Kidney (tissue), 14 donors: ENCODE results near the gene DPP6. TPM values are rescaled to one million over a fixed set of nuclear protein-coding genes. Genes with fewer than 3 reads are reported as not detected.

Experiments used
- DNase-seq, 5 donors: peaks; one replicate each; pipeline ENCODE4 v3.0.0-alpha.2; 2013 to 2020
- FAIRE-seq: peaks from 2 replicates; lab custom pipeline; 2012; peaks lifted over from hg19 to GRCh38; lab: Jason Lieb, UNC
- H3K27ac ChIP-seq, 2 donors: one replicate each; pipeline ENCODE4 v1.7.0; 2013; ENCODE audit warnings: low read depth in 2 of 2, low read length in 2 of 2, inconsistent platforms in 1 of 2
- H3K27me3 ChIP-seq: one replicate; pipeline ENCODE4 v1.7.1; 2013; ENCODE audit warnings: low read length, inconsistent platforms; ENCODE audit not compliant: control insufficient read depth, insufficient read depth
- H3K36me3 ChIP-seq, 3 donors: one replicate each; pipeline versions ENCODE4 v1.7.0 to v1.7.1; 2013; ENCODE audit warnings: low read length in 3 of 3, control low read depth in 1 of 3, inconsistent platforms in 1 of 3; ENCODE audit not compliant: insufficient read depth in 3 of 3, control insufficient read depth in 2 of 3
- H3K4me1 ChIP-seq, 3 donors: one replicate each; pipeline versions ENCODE4 v1.7.0 to v1.7.1; 2013; ENCODE audit warnings: low read length in 3 of 3, inconsistent platforms in 1 of 3, low read depth in 1 of 3; ENCODE audit not compliant: control insufficient read depth in 2 of 3, insufficient read depth in 2 of 3
- H3K4me3 ChIP-seq, 3 donors: one replicate each; pipeline versions ENCODE4 v1.7.0 to v1.8.1; 2013; ENCODE audit warnings: low read length in 3 of 3, control low read depth in 1 of 3, inconsistent platforms in 1 of 3
- H3K9ac ChIP-seq, 3 donors: one replicate each; pipeline versions ENCODE4 v1.7.0 to v1.7.1; 2013; ENCODE audit warnings: low read length in 3 of 3, control low read depth in 1 of 3, inconsistent platforms in 1 of 3
- H3K9me3 ChIP-seq, 3 donors: one replicate each; pipeline versions ENCODE4 v1.7.0 to v1.7.1; 2013; ENCODE audit warnings: low read length in 3 of 3, control low read depth in 1 of 3, inconsistent platforms in 1 of 3; ENCODE audit not compliant: control insufficient read depth in 2 of 3, insufficient read depth in 1 of 3
- intact Hi-C: fragments of 100-400 bp; cut with DNase I; formaldehyde crosslinking; loops from one replicate; pipeline ENCODE4 v1.11.1; 2022
- polyA plus RNA-seq: library from polyadenylated mRNA; stranded (reverse); fragments of 350-450 nt; fragmentation: Illumina TruSeq; extraction: RNeasy Lipid Tissue Mini Kit (QIAGEN cat#74804); gene quantifications from one replicate; pipeline ENCODE4 v1.2.3, GENCODE V29; 2014; ENCODE audit warnings: low read depth, low replicate concordance; ENCODE audit not compliant: insufficient read depth
- total RNA-seq: library from RNA; stranded (reverse); fragmentation: NEBNext Ultra II Directional; extraction: Animal tissue kit (Norgen Biotek cat#: 25700); gene quantifications from one replicate; pipeline ENCODE4 v1.2.1, GENCODE V29; 2021
- TF ChIP-seq, protein P1 (sequence below): IDR thresholded peaks from 3 replicates; pipeline ENCODE4 v1.5.1; 2012; ENCODE audit warnings: mild to moderate bottlenecking, moderate library complexity, borderline replicate concordance; ENCODE audit not compliant: insufficient read depth; ENCODE audit errors: extremely low read depth
- donor health status: control.
- donor health status: control.
- donor health status: control.
- donor health status: control.
- donor health status: control.
- donor health status: DM: yes; HTN: yes; CAD: no.
- donor health status: Normal renal cell carcinoma (clear cell type).

DPP6 gene
- total and polyA plus RNA-seq, 2 donors from 2014 or later, result 1.8 to 6.9 TPM

DNA sequence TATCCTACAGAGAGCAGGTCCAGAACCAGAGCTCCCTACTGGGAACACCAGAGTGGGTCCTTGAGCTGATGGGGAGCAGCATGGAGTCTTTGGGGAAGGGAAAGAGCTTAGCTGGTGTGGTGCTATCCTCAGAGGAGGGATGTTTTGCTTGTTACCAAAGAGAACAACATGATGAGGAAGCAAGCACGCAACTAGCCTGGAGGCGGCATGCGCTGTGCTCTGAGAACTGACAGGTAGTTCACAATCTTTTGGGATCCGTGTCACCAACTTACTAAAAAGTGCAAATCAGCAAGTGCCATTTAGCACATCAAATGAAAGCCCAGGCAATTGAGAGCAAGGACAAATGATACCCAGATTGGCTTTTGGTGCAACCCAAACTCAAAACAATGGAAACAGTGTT, 257.9 kb downstream of the DPP6 start:
- no peaks in the 10 kb centered on the region for H3K27me3 ChIP-seq
- TF ChIP-seq, protein P1, sequence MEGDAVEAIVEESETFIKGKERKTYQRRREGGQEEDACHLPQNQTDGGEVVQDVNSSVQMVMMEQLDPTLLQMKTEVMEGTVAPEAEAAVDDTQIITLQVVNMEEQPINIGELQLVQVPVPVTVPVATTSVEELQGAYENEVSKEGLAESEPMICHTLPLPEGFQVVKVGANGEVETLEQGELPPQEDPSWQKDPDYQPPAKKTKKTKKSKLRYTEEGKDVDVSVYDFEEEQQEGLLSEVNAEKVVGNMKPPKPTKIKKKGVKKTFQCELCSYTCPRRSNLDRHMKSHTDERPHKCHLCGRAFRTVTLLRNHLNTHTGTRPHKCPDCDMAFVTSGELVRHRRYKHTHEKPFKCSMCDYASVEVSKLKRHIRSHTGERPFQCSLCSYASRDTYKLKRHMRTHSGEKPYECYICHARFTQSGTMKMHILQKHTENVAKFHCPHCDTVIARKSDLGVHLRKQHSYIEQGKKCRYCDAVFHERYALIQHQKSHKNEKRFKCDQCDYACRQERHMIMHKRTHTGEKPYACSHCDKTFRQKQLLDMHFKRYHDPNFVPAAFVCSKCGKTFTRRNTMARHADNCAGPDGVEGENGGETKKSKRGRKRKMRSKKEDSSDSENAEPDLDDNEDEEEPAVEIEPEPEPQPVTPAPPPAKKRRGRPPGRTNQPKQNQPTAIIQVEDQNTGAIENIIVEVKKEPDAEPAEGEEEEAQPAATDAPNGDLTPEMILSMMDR, result no peak
- no peak overlapping the region for H3K4me3 ChIP-seq
- H3K9ac ChIP-seq, result no peak overlapping the region
- no peaks in the 10 kb centered on the region for H3K9me3 ChIP-seq
- no peak overlapping the region for H3K27ac ChIP-seq
- intact Hi-C loops, result no loop called here
- FAIRE-seq (no peak), DNase-seq (no peak)
- H3K36me3 ChIP-seq, result no peaks in the 10 kb centered on the region
- no peaks in the 10 kb centered on the region for H3K4me1 ChIP-seq

DNA sequence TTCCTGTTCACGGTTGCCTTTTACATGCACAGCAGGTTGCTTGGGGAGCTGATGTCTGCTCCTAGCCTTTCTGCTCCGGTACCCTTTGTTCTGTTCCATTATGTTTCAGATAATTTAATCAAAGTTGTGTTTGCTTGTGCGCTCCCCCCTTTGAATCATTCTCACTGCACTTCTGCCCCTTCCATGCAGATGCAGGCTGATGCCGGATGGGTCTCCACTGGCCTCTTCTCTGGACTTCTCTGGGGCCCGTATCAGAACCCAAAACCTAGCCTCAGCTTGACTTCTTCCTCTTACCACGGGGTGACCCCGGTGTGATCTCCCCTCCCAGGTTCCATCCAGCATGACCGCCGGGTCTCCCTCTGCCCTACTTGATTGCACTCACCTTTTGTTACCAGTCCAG, 272.0 kb downstream of the DPP6 start:
- no peaks in the 10 kb centered on the region for H3K4me1 ChIP-seq
- DNase-seq (no peak), FAIRE-seq (no peak)
- TF ChIP-seq, protein P1, result no peak
- H3K4me3 ChIP-seq, result no peak overlapping the region
- H3K27ac ChIP-seq, result no peak overlapping the region
- no peak overlapping the region for H3K9ac ChIP-seq
- intact Hi-C loops, result no loop called here
- no peaks in the 10 kb centered on the region for H3K36me3 ChIP-seq
- no peaks in the 10 kb centered on the region for H3K27me3 ChIP-seq
- no peaks in the 10 kb centered on the region for H3K9me3 ChIP-seq

DNA sequence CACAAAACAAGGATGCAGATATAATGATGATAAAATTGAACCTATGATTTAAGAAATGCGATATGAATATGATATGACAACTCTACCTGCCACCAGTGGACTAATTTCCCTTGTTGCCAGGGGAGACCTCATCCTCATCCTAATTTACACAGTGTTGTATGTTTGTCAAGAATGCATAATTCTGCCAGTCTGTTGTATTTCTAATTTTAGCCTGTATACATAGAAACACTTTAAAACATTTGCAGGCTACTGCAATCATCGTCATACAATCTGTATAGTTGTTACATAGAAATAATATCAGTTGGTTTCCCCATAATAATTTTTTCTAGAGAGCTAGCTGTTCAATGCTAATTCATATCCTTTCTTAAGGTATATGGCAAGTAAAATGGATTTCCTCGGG, 274.2 kb downstream of the DPP6 start:
- no peaks in the 10 kb centered on the region for H3K27me3 ChIP-seq
- no peaks in the 10 kb centered on the region for H3K4me1 ChIP-seq
- H3K9me3 ChIP-seq, result no peaks in the 10 kb centered on the region
- no peak overlapping the region for H3K9ac ChIP-seq
- FAIRE-seq, result no peak
- TF ChIP-seq, protein P1, result no peak
- no peaks in the 10 kb centered on the region for H3K36me3 ChIP-seq
- no peak overlapping the region for H3K27ac ChIP-seq
- DNase-seq, result no peak
- H3K4me3 ChIP-seq, result no peak overlapping the region
- intact Hi-C loops, result no loop called here

DNA sequence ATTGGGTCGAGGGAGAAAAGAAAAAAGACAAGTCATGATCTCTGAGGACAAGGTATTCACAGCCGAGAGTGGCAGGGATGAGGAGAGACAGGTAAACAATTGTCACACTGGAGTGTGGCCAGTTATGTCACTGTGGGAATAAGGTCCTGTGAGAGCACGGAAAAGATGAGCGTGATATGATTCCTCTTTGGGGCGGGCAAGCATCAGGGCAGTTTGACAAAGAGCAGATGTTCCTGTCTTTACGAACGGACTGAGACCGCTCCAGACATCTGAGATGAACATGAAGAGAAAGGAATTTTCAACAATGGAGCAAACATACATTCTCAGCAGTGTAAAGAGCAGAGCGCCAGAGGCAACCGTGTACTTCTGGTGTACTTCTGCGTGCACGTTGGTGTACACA, 278.1 kb downstream of the DPP6 start:
- TF ChIP-seq, protein P1, result no peak
- Histone ChIP-seq H3K9me3 (no peaks in the 10 kb centered on the region), H3K4me3 (no peak overlapping the region), H3K36me3 (no peaks in the 10 kb centered on the region), H3K27ac (no peak overlapping the region), H3K4me1 (no peaks in the 10 kb centered on the region), H3K27me3 (no peaks in the 10 kb centered on the region), H3K9ac (no peak overlapping the region)
- peak in 1 of 5 donors; percentile 11 for DNase-seq
- intact Hi-C loops, result no loop called here
- FAIRE-seq, result no peak
